ENCODE measurements around the gene CASQ1. TPM values are rescaled to one million over a fixed set of nuclear protein-coding genes. Genes with fewer than 3 reads are reported as not detected.

CASQ1 gene
- total and polyA plus RNA-seq, 9 donors, result 182 to 1,024 (median 741) TPM

Other genes with a start within 250 kb of the CASQ1 start
- 0.13 TPM for gene IGSF9, start 245.0 kb upstream of the CASQ1 start, total RNA-seq
- 1 to 10 TPM in 3 of 8 donors, under 1 TPM in 5; 0.29 to 5.9 (median 0.73) TPM for gene IGSF9, start 245.0 kb upstream of the CASQ1 start, polyA plus RNA-seq (ENCODE audit: insufficient read depth in 1 of 8, insufficient read length in 8 of 8, low replicate concordance in 1 of 8)
- gene SLAMF9, start 236.3 kb upstream of the CASQ1 start, total RNA-seq, result not detected
- gene SLAMF9, start 236.3 kb upstream of the CASQ1 start, polyA plus RNA-seq (ENCODE audit: insufficient read depth in 1 of 8, insufficient read length in 8 of 8, low replicate concordance in 1 of 8), result not detected
- gene PIGM, start 158.6 kb upstream of the CASQ1 start, total RNA-seq, result 3.6 TPM
- 1 to 10 TPM; 4.3 to 6.6 (median 5.3) TPM for gene PIGM, start 158.6 kb upstream of the CASQ1 start, polyA plus RNA-seq (ENCODE audit: insufficient read depth in 1 of 8, insufficient read length in 8 of 8, low replicate concordance in 1 of 8)
- gene KCNJ10, start 120.4 kb upstream of the CASQ1 start, total RNA-seq, result 0.35 TPM
- gene KCNJ10, start 120.4 kb upstream of the CASQ1 start, polyA plus RNA-seq (ENCODE audit: insufficient read depth in 1 of 8, insufficient read length in 8 of 8, low replicate concordance in 1 of 8), result 1 to 10 TPM in 1 of 8 donors, under 1 TPM in 7; 0.30 to 1.6 (median 0.65) TPM
- 0.09 TPM for gene KCNJ9, start 109.0 kb upstream of the CASQ1 start, total RNA-seq
- under 1 TPM in 7 of 8 donors, not detected in 1; 0.04 to 0.16 (median 0.09) TPM for gene KCNJ9, start 109.0 kb upstream of the CASQ1 start, polyA plus RNA-seq (ENCODE audit: insufficient read depth in 1 of 8, insufficient read length in 8 of 8, low replicate concordance in 1 of 8)
- gene IGSF8, start 92.0 kb upstream of the CASQ1 start, total RNA-seq, result 15.4 TPM
- 10 to 100 TPM; 17.7 to 26.2 (median 22.1) TPM for gene IGSF8, start 92.0 kb upstream of the CASQ1 start, polyA plus RNA-seq (ENCODE audit: insufficient read depth in 1 of 8, insufficient read length in 8 of 8, low replicate concordance in 1 of 8)
- gene ATP1A2, start 74.8 kb upstream of the CASQ1 start, total RNA-seq, result 55.0 TPM
- 10 to 100 TPM; 44.6 to 85.6 (median 59.4) TPM for gene ATP1A2, start 74.8 kb upstream of the CASQ1 start, polyA plus RNA-seq (ENCODE audit: insufficient read depth in 1 of 8, insufficient read length in 8 of 8, low replicate concordance in 1 of 8)
- gene ATP1A4, start 39.0 kb upstream of the CASQ1 start, total RNA-seq, result 0.44 TPM
- gene ATP1A4, start 39.0 kb upstream of the CASQ1 start, polyA plus RNA-seq (ENCODE audit: insufficient read depth in 1 of 8, insufficient read length in 8 of 8, low replicate concordance in 1 of 8), result 1 to 10 TPM in 7 of 8 donors, under 1 TPM in 1; 0.96 to 3.4 (median 1.5) TPM
- gene PEA15, start 14.8 kb downstream of the CASQ1 start, total RNA-seq, result 57.4 TPM
- 100 to 1,000 TPM; 110 to 171 (median 142) TPM for gene PEA15, start 14.8 kb downstream of the CASQ1 start, polyA plus RNA-seq (ENCODE audit: insufficient read depth in 1 of 8, insufficient read length in 8 of 8, low replicate concordance in 1 of 8)
- gene DCAF8, start 72.0 kb downstream of the CASQ1 start, total RNA-seq, result 70.5 TPM
- gene DCAF8, start 72.0 kb downstream of the CASQ1 start, polyA plus RNA-seq (ENCODE audit: insufficient read depth in 1 of 8, insufficient read length in 8 of 8, low replicate concordance in 1 of 8), result 100 to 1,000 TPM in 4 of 8 donors, 10 to 100 TPM in 4; 80.0 to 130 (median 98.6) TPM
- gene PEX19, start 94.6 kb downstream of the CASQ1 start, total RNA-seq, result 34.2 TPM
- gene PEX19, start 94.6 kb downstream of the CASQ1 start, polyA plus RNA-seq (ENCODE audit: insufficient read depth in 1 of 8, insufficient read length in 8 of 8, low replicate concordance in 1 of 8), result 10 to 100 TPM; 36.4 to 43.0 (median 41.9) TPM
- 117 TPM for gene COPA, start 152.7 kb downstream of the CASQ1 start, total RNA-seq
- gene COPA, start 152.7 kb downstream of the CASQ1 start, polyA plus RNA-seq (ENCODE audit: insufficient read depth in 1 of 8, insufficient read length in 8 of 8, low replicate concordance in 1 of 8), result 100 to 1,000 TPM; 109 to 154 (median 132) TPM
- 43.4 TPM for gene NCSTN, start 152.8 kb downstream of the CASQ1 start, total RNA-seq
- gene NCSTN, start 152.8 kb downstream of the CASQ1 start, polyA plus RNA-seq (ENCODE audit: insufficient read depth in 1 of 8, insufficient read length in 8 of 8, low replicate concordance in 1 of 8), result 100 to 1,000 TPM in 2 of 8 donors, 10 to 100 TPM in 6; 83.8 to 111 (median 98.4) TPM
- gene NHLH1, start 176.5 kb downstream of the CASQ1 start, total RNA-seq, result 0.04 TPM
- gene NHLH1, start 176.5 kb downstream of the CASQ1 start, polyA plus RNA-seq (ENCODE audit: insufficient read depth in 1 of 8, insufficient read length in 8 of 8, low replicate concordance in 1 of 8), result 1 to 10 TPM in 1 of 8 donors, under 1 TPM in 7; 0.16 to 1.1 (median 0.36) TPM
- 2.3 TPM for gene VANGL2, start 210.0 kb downstream of the CASQ1 start, total RNA-seq
- gene VANGL2, start 210.0 kb downstream of the CASQ1 start, polyA plus RNA-seq (ENCODE audit: insufficient read depth in 1 of 8, insufficient read length in 8 of 8, low replicate concordance in 1 of 8), result 10 to 100 TPM in 7 of 8 donors, 1 to 10 TPM in 1; 6.8 to 17.8 (median 10.9) TPM